Eye (tissue), 1 donor: ENCODE measurements around the gene C5AR1.

Experiments
- DNase-seq: peaks from one replicate; pipeline ENCODE4 v3.0.0-alpha.2; 2015

The C5AR1 gene

GRCh38 chr19:47371261-47371660 is 61.6 kb downstream of the C5AR1 start:
- no peak for DNase-seq
